Measurements from ENCODE around the gene LILRB2.
"Not testable (repeated sequence)": the region's sequence is repeated elsewhere in the genome, so short reads cannot be mapped to it uniquely, and the experiment has no call there.

Gene LILRB2

GRCh38 chr19:54252845-54253244 lies 28.1 kb downstream of the LILRB2 start:
- TF ChIP-seq CTCF (IDR thresholded peaks at IDR 0.05; ENCODE audit: borderline replicate concordance, insufficient read depth, low read depth, low read length) = no peak
- H3K4me3 ChIP-seq (ENCODE audit: low read depth, low read length) = no peak overlapping the region

- no peak for TF ChIP-seq CTCF (IDR thresholded peaks at IDR 0.05; ENCODE audit: borderline replicate concordance, insufficient read depth, low read depth, low read length)
- H3K4me3 ChIP-seq (ENCODE audit: low read depth, low read length) = no peak overlapping the region
Observed at GRCh38 chr19:54252243-54252642, 28.7 kb downstream of the LILRB2 start.

- no peak overlapping the region for H3K4me3 ChIP-seq (ENCODE audit: low read depth, low read length)
- no peak for TF ChIP-seq CTCF (IDR thresholded peaks at IDR 0.05; ENCODE audit: borderline replicate concordance, insufficient read depth, low read depth, low read length)
Observed at GRCh38 chr19:54248016-54248601, 32.8 kb downstream of the LILRB2 start.

GRCh38 chr19:54247106-54247930 lies 33.6 kb downstream of the LILRB2 start:
- no peak for TF ChIP-seq CTCF (IDR thresholded peaks at IDR 0.05; ENCODE audit: borderline replicate concordance, insufficient read depth, low read depth, low read length)
- no peak overlapping the region for H3K4me3 ChIP-seq (ENCODE audit: low read depth, low read length)

- no peak for TF ChIP-seq CTCF (IDR thresholded peaks at IDR 0.05; ENCODE audit: borderline replicate concordance, insufficient read depth, low read depth, low read length)
- H3K4me3 ChIP-seq (ENCODE audit: low read depth, low read length) = no peak overlapping the region
Observed at GRCh38 chr19:54245936-54246335, 35.0 kb downstream of the LILRB2 start.

GRCh38 chr19:54243809-54244208 lies 37.1 kb downstream of the LILRB2 start:
- not testable (repeated sequence) for H3K4me3 ChIP-seq (ENCODE audit: low read depth, low read length)

- H3K4me3 ChIP-seq (ENCODE audit: low read depth, low read length) = not testable (repeated sequence)
Observed at GRCh38 chr19:54242646-54243045, 38.3 kb downstream of the LILRB2 start, which contains the start of gene LILRA6. Gene LILRA6, minus strand, starts transcription at chr19:54242790.

- H3K4me3 ChIP-seq (ENCODE audit: low read depth, low read length) = not testable (repeated sequence)
Observed at GRCh38 chr19:54242234-54242633, 38.7 kb downstream of the LILRB2 start.

GRCh38 chr19:54240372-54241336 lies 40.3 kb downstream of the LILRB2 start:
- H3K4me3 ChIP-seq (ENCODE audit: low read depth, low read length) = not testable (repeated sequence)

- H3K4me3 ChIP-seq (ENCODE audit: low read depth, low read length) = not testable (repeated sequence)
Observed at GRCh38 chr19:54239491-54240371, 41.2 kb downstream of the LILRB2 start.
